OCI-LY1 (cell line): Measurements from ENCODE around the gene TNFRSF18.

Experiments used
- H2AFZ ChIP-seq: fragments of 200-600 bp; sonication (generic), shearing (Covaris generic); 2 replicates; pipeline ENCODE4 v1.6.0; 2014; ENCODE audit warnings: antibody characterized with exemption, mild to moderate bottlenecking, low read length
- H3F3A ChIP-seq: fragments of 200-600 bp; sonication (generic), shearing (Covaris generic); 2 replicates; pipeline ENCODE4 v1.6.0; 2014; ENCODE audit warnings: mild to moderate bottlenecking, antibody characterized with exemption, low read length, moderate library complexity; ENCODE audit not compliant: insufficient read depth
- H3K27ac ChIP-seq: fragments of 200-600 bp; sonication (generic); 2 replicates; pipeline ENCODE4 v1.5.1; 2014; ENCODE audit warnings: low read length, mixed run types, mild to moderate bottlenecking, low read depth; ENCODE audit not compliant: poor library complexity, severe bottlenecking
- H3K27me3 ChIP-seq: fragments of 200-600 bp; sonication (generic); 2 replicates; pipeline ENCODE4 v1.6.0; 2014; ENCODE audit warnings: antibody characterized with exemption, mild to moderate bottlenecking, low read length, moderate library complexity; ENCODE audit not compliant: insufficient read depth
- H3K36me3 ChIP-seq: fragments of 200-600 bp; sonication (generic); 2 replicates; pipeline ENCODE4 v1.6.1; 2014; ENCODE audit warnings: mild to moderate bottlenecking, antibody characterized with exemption, low read length, moderate library complexity, mixed read lengths; ENCODE audit not compliant: insufficient read depth
- H3K4me1 ChIP-seq: fragments of 200-600 bp; sonication (generic); 2 replicates; pipeline ENCODE4 v1.5.1; 2014; ENCODE audit warnings: mild to moderate bottlenecking, low read length, moderate library complexity; ENCODE audit not compliant: insufficient read depth, severe bottlenecking
- H3K4me2 ChIP-seq: fragments of 200-600 bp; sonication (generic), shearing (Covaris generic); 2 replicates; pipeline ENCODE4 v1.6.1; 2014; ENCODE audit warnings: low read length
- H3K4me3 ChIP-seq: fragments of 200-600 bp; sonication (generic); 2 replicates; pipeline ENCODE4 v1.5.1; 2014; ENCODE audit warnings: low read length, low read depth, mild to moderate bottlenecking, mixed read lengths; ENCODE audit not compliant: poor library complexity, severe bottlenecking
- H3K79me2 ChIP-seq: fragments of 200-600 bp; shearing (Covaris generic); 2 replicates; pipeline ENCODE4 v1.6.1; 2016; ENCODE audit warnings: mixed run types, low read length, mixed read lengths; ENCODE audit not compliant: insufficient read depth
- H3K9ac ChIP-seq: fragments of 200-600 bp; sonication (generic), shearing (Covaris generic); 2 replicates; pipeline ENCODE4 v1.6.1; 2014; ENCODE audit warnings: mild to moderate bottlenecking, low read length, mixed read lengths
- H3K9me2 ChIP-seq: fragments of 200-600 bp; sonication (generic), shearing (Covaris generic); 2 replicates; pipeline ENCODE4 v1.6.1; 2014; ENCODE audit warnings: low read depth, mild to moderate bottlenecking, low read length, mixed read lengths
- H3K9me3 ChIP-seq: fragments of 200-600 bp; shearing (Covaris generic); 2 replicates; pipeline ENCODE4 v1.6.1; 2014; ENCODE audit warnings: low read length, mixed read lengths
- H4K20me1 ChIP-seq: fragments of 200-600 bp; sonication (generic), shearing (Covaris generic); 2 replicates; pipeline ENCODE4 v1.6.0; 2016; ENCODE audit warnings: mild to moderate bottlenecking, low read length; ENCODE audit not compliant: insufficient read depth
- CTCF ChIP-seq: fragments of 200-600 bp; sonication (generic), shearing (Covaris generic); IDR thresholded peaks from 2 replicates; pipeline ENCODE4 v1.5.1; 2017; ENCODE audit warnings: mild to moderate bottlenecking, antibody characterized with exemption, low read length, moderate library complexity, mixed read lengths
- EZH2 ChIP-seq: fragments of 200-600 bp; sonication (generic), shearing (Covaris generic); IDR thresholded peaks from 2 replicates; pipeline ENCODE4 v1.8.0; 2017; ENCODE audit warnings: borderline replicate concordance, mixed run types, mild to moderate bottlenecking, antibody characterized with exemption, low read length, moderate library complexity, mixed read lengths

TNFRSF18 gene

GRCh38 chr1:1245178-1245816 is 38.9 kb upstream of the TNFRSF18 start:
- H4K20me1 ChIP-seq = no peaks in the 10 kb centered on the region
- no peaks in the 10 kb centered on the region for H3K79me2 ChIP-seq
- H3K9me2 ChIP-seq = no peaks in the 10 kb centered on the region
- no peaks in the 10 kb centered on the region for H3K9me3 ChIP-seq
- H3K4me1 ChIP-seq = no peaks in the 10 kb centered on the region
- no peak overlapping the region for H3K9ac ChIP-seq
- no peaks in the 10 kb centered on the region for H3F3A ChIP-seq
- H3K36me3 ChIP-seq = no peaks in the 10 kb centered on the region
- H3K4me3 ChIP-seq = no peak overlapping the region
- no peak overlapping the region for H3K4me2 ChIP-seq
- no peak for TF ChIP-seq CTCF
- TF ChIP-seq EZH2 = no peak
- H3K27me3 ChIP-seq = peaks cover 20% of the 10 kb centered on the region; the same call in 1 of the 2 replicates
- no peak overlapping the region for H2AFZ ChIP-seq
- no peak overlapping the region for H3K27ac ChIP-seq

- Histone ChIP-seq H3K4me1 (no peaks in the 10 kb centered on the region), H3K4me3 (no peak overlapping the region)
Measured at GRCh38 chr1:1244192-1244811, 37.9 kb upstream of the TNFRSF18 start.

GRCh38 chr1:1243807-1244191 is 37.4 kb upstream of the TNFRSF18 start:
- H3K27ac ChIP-seq = no peak overlapping the region
- H4K20me1 ChIP-seq = no peaks in the 10 kb centered on the region
- H3K9ac ChIP-seq = no peak overlapping the region
- H3K9me3 ChIP-seq = no peaks in the 10 kb centered on the region
- no peaks in the 10 kb centered on the region for H3K79me2 ChIP-seq
- no peaks in the 10 kb centered on the region for H3K9me2 ChIP-seq
- H3K27me3 ChIP-seq = peaks cover 28% of the 10 kb centered on the region; the same call in 1 of the 2 replicates
- H3K36me3 ChIP-seq = no peaks in the 10 kb centered on the region
- no peak overlapping the region for H3K4me2 ChIP-seq
- H2AFZ ChIP-seq = no peak overlapping the region
- no peak overlapping the region for H3K4me3 ChIP-seq
- no peak for TF ChIP-seq EZH2
- TF ChIP-seq CTCF = no peak
- no peaks in the 10 kb centered on the region for H3K4me1 ChIP-seq
- H3F3A ChIP-seq = no peaks in the 10 kb centered on the region

More at GRCh38 chr1:1244192-1244811, 37.9 kb upstream of the TNFRSF18 start:
- Histone ChIP-seq H3K27me3 (peaks cover 28% of the 10 kb centered on the region; the same call in 1 of the 2 replicates), H3K27ac (no peak overlapping the region), H3K9me3 (no peaks in the 10 kb centered on the region), H3K9me2 (no peaks in the 10 kb centered on the region), H4K20me1 (no peaks in the 10 kb centered on the region), H3K79me2 (no peaks in the 10 kb centered on the region), H2AFZ (no peak overlapping the region), H3F3A (no peaks in the 10 kb centered on the region), H3K4me2 (no peak overlapping the region), H3K9ac (no peak overlapping the region), H3K36me3 (no peaks in the 10 kb centered on the region)
- TF ChIP-seq EZH2 (no peak), CTCF (no peak)
